Chondrocyte (in vitro differentiated cells): ENCODE measurements around the gene MEF2D. TPM values are rescaled to one million over a fixed set of nuclear protein-coding genes. Genes with fewer than 3 reads are reported as not detected.

Experiments
- DNase-seq: peaks from one replicate; pipeline ENCODE4 v3.0.0; 2021; ENCODE audit warnings: mixed read lengths, low spot score
- H3K27ac Mint-ChIP-seq: one replicate; pipeline ENCODE4 v1.8.0; 2021; ENCODE audit warnings: mild to moderate bottlenecking, moderate library complexity, mixed read lengths; ENCODE audit not compliant: unreplicated experiment
- H3K27me3 Mint-ChIP-seq: 2 replicates; pipeline ENCODE4 v1.8.0; 2021; ENCODE audit warnings: low read depth, mixed read lengths
- H3K36me3 Mint-ChIP-seq: 2 replicates; pipeline ENCODE4 v1.8.0; 2021; ENCODE audit warnings: low read depth, mixed read lengths
- H3K4me1 Mint-ChIP-seq: 2 replicates; pipeline ENCODE4 v1.8.0; 2021; ENCODE audit warnings: low read depth, mild to moderate bottlenecking, mixed read lengths
- H3K4me3 Mint-ChIP-seq: one replicate; pipeline ENCODE4 v1.8.0; 2021; ENCODE audit warnings: mild to moderate bottlenecking, moderate library complexity, mixed read lengths; ENCODE audit not compliant: unreplicated experiment
- H3K9me3 Mint-ChIP-seq: 2 replicates; pipeline ENCODE4 v1.8.0; 2021; ENCODE audit warnings: low read depth, mixed read lengths
- CTCF ChIP-seq: fragments of 200-600 bp; sonication (generic); IDR thresholded peaks from 2 replicates; pipeline ENCODE4 v1.5.0; 2021; ENCODE audit warnings: antibody characterized with exemption, mild to moderate bottlenecking, moderate library complexity
- total RNA-seq: library from RNA; stranded (reverse); gene quantifications from 3 replicates; pipeline ENCODE4 v1.2.1, GENCODE V29; 2021

The MEF2D gene
- total RNA-seq, 1 donor from 2014 or later: 62.0 TPM

GRCh38 chr1:156424806-156425432 is 75.7 kb downstream of the MEF2D start:
- H3K36me3 Mint-ChIP-seq: peaks cover 2% of the 10 kb centered on the region
- peaks cover 94% of the 10 kb centered on the region for H3K27me3 Mint-ChIP-seq
- H3K4me1 Mint-ChIP-seq: peaks cover 16% of the 10 kb centered on the region
- H3K27ac Mint-ChIP-seq: no peak overlapping the region
- DNase-seq: no peak
- no peak overlapping the region for H3K4me3 Mint-ChIP-seq
- TF ChIP-seq CTCF: no peak
- H3K9me3 Mint-ChIP-seq: no peaks in the 10 kb centered on the region

GRCh38 chr1:156423422-156424352 is 76.9 kb downstream of the MEF2D start:
- H3K4me1 Mint-ChIP-seq: peaks cover 16% of the 10 kb centered on the region
- TF ChIP-seq CTCF: no peak
- H3K9me3 Mint-ChIP-seq: no peaks in the 10 kb centered on the region
- no peak for DNase-seq
- no peak overlapping the region for H3K27ac Mint-ChIP-seq
- H3K27me3 Mint-ChIP-seq: peaks cover 94% of the 10 kb centered on the region
- peaks cover 2% of the 10 kb centered on the region for H3K36me3 Mint-ChIP-seq
- no peak overlapping the region for H3K4me3 Mint-ChIP-seq

- DNase-seq: no peak
- H3K9me3 Mint-ChIP-seq: no peaks in the 10 kb centered on the region
- peaks cover 2% of the 10 kb centered on the region for H3K36me3 Mint-ChIP-seq
- no peak overlapping the region for H3K27ac Mint-ChIP-seq
- no peak for TF ChIP-seq CTCF
- H3K27me3 Mint-ChIP-seq: peaks cover 94% of the 10 kb centered on the region
- no peak overlapping the region for H3K4me3 Mint-ChIP-seq
- peaks cover 16% of the 10 kb centered on the region for H3K4me1 Mint-ChIP-seq
These were observed 77.9 kb downstream of the MEF2D start for GRCh38 chr1:156422602-156423091.

DNA sequence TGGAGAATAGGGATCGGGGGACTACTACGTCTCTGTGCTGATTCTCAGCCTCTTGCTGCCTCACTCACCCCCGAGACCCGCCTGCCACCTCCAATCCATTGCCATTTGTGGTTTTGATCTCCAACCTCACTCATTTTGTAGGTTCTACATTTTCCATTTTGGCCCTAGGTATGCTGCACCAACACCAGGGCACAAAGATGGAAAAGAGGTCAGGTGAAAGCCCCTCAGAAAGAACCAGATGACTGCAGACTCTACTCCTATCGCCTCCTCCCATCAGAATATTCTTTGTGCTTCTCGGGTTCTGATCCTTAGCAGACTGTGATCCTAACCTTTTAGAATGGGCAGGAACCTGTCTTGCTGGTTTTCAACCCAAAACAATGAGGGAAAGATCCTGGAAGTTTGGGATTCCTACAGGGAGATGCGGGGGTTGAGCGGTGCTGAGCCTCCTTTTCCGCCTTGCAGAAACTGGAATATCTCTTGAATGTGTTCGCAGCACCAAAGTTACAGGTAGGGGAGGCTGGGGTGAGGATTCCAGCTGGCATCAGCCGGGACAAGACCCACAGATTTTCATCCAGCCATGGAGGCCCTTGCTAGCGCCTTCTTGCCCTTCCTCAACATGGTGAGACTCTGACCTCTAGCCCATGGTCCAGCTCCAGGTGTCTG is 78.5 kb downstream of the MEF2D start:
- H3K27me3 Mint-ChIP-seq: peaks cover 94% of the 10 kb centered on the region
- no peaks in the 10 kb centered on the region for H3K9me3 Mint-ChIP-seq
- peak overlapping the region; percentile 34 for H3K4me3 Mint-ChIP-seq
- DNase-seq: no peak
- TF ChIP-seq CTCF: no peak
- H3K27ac Mint-ChIP-seq: no peak overlapping the region
- peaks cover 2% of the 10 kb centered on the region for H3K36me3 Mint-ChIP-seq
- peaks cover 16% of the 10 kb centered on the region for H3K4me1 Mint-ChIP-seq
